ENCODE results near the gene LRBA.
A peak's percentile ranks its signal among the peaks of the same experiment; 100 is the strongest.

Gene LRBA

GRCh38 chr4:150581056-150581605, 434.0 kb downstream of the LRBA start:
- peak overlapping the region; percentile 58 for H3K4me3 ChIP-seq (replicated peaks; ENCODE audit: low read depth, low read length)
- no peak for DNase-seq (ENCODE audit: low read depth)
- no peak for TF ChIP-seq CTCF (IDR thresholded peaks at IDR 0.05; ENCODE audit: low read length, missing control alignments)

GRCh38 chr4:150580306-150580705, 434.8 kb downstream of the LRBA start:
- no peak for TF ChIP-seq CTCF (IDR thresholded peaks at IDR 0.05; ENCODE audit: low read length, missing control alignments)
- no peak for DNase-seq (ENCODE audit: low read depth)
- peak overlapping the region; percentile 52 for H3K4me3 ChIP-seq (replicated peaks; ENCODE audit: low read depth, low read length)

- peak; percentile 31 for DNase-seq (ENCODE audit: low read depth)
- peak overlapping the region; percentile 52 for H3K4me3 ChIP-seq (replicated peaks; ENCODE audit: low read depth, low read length)
These were observed 435.4 kb downstream of the LRBA start for GRCh38 chr4:150579551-150580234.

GRCh38 chr4:150578745-150579501, 436.2 kb downstream of the LRBA start:
- no peak for TF ChIP-seq CTCF (IDR thresholded peaks at IDR 0.05; ENCODE audit: low read length, missing control alignments)
- H3K4me3 ChIP-seq (replicated peaks; ENCODE audit: low read depth, low read length): peak overlapping the region; percentile 52
- DNase-seq (ENCODE audit: low read depth): peak; percentile 23

More at GRCh38 chr4:150579551-150580234, 435.4 kb downstream of the LRBA start:
- TF ChIP-seq CTCF (IDR thresholded peaks at IDR 0.05; ENCODE audit: low read length, missing control alignments): no peak

GRCh38 chr4:150577796-150578195, 437.3 kb downstream of the LRBA start:
- no peak for TF ChIP-seq CTCF (IDR thresholded peaks at IDR 0.05; ENCODE audit: low read length, missing control alignments)
- no peak overlapping the region for H3K4me3 ChIP-seq (replicated peaks; ENCODE audit: low read depth, low read length)
- DNase-seq (ENCODE audit: low read depth): no peak

- TF ChIP-seq CTCF (IDR thresholded peaks at IDR 0.05; ENCODE audit: low read length, missing control alignments): no peak
- DNase-seq (ENCODE audit: low read depth): no peak
- no peak overlapping the region for H3K4me3 ChIP-seq (replicated peaks; ENCODE audit: low read depth, low read length)
These were observed 440.4 kb downstream of the LRBA start for GRCh38 chr4:150574678-150575077.

Measured in fibroblast of pulmonary artery (primary cell).